GM12875 (cell line): ENCODE results near the gene TEDDM1.
"Not testable (repeated sequence)": the region's sequence is repeated elsewhere in the genome, so short reads cannot be mapped to it uniquely, and the experiment has no call there.

ENCODE experiments used
- H3K4me3 ChIP-seq: one replicate; pipeline ENCODE4 v1.5.1; 2011; ENCODE audit warnings: low read depth, low read length, control low read depth
- TF ChIP-seq, protein P1 (sequence below): IDR thresholded peaks from 2 replicates; pipeline ENCODE4 v1.5.1; 2011; ENCODE audit warnings: low read depth, mild to moderate bottlenecking, control low read depth, inconsistent platforms, low read length, moderate library complexity, borderline replicate concordance; ENCODE audit not compliant: insufficient read depth

The TEDDM1 gene, protein sequence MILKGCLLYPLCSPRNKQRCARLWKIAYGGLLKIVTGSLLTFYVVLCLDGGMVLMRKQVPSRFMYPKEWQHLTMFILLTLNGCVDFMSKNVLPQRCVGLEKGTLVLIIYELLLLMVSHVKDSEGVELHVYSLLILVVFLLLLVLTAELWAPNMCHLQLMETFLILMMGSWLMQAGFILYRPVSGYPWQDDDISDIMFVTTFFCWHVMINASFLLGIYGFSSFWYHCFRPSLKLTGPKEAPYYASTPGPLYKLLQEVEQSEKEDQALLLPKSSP

DNA sequence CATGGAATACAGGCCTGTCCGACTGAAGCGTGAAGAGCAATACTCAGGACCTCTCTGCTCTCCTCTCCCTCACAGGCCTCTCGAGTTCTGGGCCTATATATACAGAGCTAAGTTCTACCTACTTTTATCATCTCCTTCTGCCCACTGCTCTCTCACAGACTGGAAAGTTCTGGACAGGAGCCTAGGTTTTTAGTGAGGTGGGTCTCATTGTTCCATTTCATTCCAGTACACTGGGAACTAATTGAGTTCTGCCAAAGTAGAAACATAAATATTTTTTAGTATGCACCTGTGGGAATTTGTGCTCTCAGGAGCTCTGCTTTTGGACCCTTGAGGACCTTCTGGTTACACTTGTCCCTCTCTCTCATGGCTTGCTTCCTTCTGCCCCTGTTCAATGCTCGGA, at the start of gene TEDDM1:
Gene TEDDM1 (minus strand): TSS at position 101 of the 400 bp plus-strand sequence. CDS start 182 bp downstream, outside the sequence.
- no peak within 1 kb of the TSS for H3K4me3 ChIP-seq
- TF ChIP-seq, protein P1, sequence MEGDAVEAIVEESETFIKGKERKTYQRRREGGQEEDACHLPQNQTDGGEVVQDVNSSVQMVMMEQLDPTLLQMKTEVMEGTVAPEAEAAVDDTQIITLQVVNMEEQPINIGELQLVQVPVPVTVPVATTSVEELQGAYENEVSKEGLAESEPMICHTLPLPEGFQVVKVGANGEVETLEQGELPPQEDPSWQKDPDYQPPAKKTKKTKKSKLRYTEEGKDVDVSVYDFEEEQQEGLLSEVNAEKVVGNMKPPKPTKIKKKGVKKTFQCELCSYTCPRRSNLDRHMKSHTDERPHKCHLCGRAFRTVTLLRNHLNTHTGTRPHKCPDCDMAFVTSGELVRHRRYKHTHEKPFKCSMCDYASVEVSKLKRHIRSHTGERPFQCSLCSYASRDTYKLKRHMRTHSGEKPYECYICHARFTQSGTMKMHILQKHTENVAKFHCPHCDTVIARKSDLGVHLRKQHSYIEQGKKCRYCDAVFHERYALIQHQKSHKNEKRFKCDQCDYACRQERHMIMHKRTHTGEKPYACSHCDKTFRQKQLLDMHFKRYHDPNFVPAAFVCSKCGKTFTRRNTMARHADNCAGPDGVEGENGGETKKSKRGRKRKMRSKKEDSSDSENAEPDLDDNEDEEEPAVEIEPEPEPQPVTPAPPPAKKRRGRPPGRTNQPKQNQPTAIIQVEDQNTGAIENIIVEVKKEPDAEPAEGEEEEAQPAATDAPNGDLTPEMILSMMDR: no peak

DNA sequence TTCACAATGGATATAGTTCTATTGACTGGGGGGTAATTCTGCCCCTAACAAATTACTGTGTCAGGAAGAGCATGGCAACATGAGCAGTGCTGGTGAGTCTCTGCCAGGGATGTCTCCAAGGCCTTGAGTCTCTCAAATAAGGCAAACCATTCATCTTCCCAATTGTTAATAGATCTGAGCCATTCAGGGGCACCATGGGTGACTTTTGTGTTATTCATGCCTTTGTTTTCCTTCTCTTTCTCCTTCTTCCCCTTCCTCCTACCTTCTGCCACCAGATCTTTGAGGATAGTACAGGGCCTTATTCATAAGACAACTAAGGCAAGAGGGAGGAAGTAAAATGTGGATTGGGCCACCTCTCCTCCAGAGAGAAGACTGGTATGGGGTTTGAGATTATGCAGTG, 49.6 kb upstream of the TEDDM1 start, which contains the start of gene RGSL1:
Gene RGSL1 (plus strand): TSS at position 60 of the 400 bp plus-strand sequence. CDS start 20 bp downstream, at position 80.
- TF ChIP-seq, protein P1: no peak
- no peak within 1 kb of the TSS for H3K4me3 ChIP-seq

DNA sequence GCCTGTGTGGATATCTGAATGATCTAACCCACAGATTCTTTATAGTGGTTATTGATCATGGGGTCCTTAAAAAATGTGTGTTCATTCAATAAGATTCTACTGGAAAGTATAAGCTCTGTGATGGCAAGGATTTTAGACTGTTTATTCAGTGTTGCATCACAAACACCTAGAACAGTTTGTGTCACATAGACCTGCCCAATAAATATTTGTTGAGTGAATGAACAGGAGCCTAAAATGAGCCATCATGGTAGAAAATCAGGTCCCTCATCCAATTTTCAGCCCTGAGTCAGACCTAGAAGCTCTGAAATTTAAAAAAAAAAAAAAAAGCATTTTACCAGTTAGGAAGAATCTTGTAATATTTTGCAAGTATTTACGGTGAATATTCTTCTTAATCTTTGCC, 47.2 kb upstream of the TEDDM1 start:
- no peak overlapping the region for H3K4me3 ChIP-seq
- TF ChIP-seq, protein P1: no peak

DNA sequence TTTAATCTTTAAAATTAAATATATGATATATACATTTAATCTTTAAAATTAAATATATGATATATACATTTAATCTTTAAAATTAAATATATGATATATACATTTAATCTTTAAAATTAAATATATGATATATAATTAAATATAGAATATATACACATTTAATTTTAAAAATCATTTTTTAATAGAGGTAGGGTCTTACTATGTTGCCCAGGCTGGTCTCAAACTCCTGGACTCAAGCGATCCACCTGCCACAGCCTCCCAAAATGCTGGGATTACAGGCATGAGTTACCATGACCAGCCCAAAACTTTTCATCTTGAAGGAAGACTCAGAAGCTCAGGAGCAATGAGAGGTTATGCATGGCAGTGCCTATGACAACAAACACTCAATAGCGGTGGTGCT, 46.7 kb upstream of the TEDDM1 start:
- not testable (repeated sequence) for H3K4me3 ChIP-seq

DNA sequence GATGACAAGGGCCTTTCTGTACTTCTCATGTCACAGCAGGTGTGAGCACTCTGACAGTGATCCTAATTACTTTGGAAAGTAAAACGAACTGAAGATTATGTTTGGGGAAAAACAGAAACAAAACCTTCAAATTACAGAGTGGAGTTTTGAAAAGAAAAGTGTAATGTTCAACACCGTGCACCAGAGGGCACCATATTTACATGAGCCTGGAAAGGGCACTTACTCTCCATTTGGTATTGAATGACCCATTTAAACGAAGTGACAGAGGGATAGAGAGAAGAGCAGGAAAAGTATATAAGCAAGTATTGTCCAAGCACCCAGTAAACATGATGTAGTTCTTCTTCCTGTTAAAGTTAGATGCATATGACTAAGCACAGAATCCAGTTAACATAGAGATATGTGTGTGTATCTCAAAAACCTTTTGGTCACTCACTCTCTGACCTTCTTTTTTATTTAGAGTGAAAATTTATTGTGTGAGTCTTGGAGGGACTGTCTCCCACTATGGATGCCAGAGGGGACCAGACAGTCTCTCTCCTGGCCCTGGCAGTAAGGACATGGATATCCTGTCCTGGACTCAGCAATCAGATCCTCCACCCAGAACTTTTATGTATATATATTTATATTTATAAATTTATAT, 45.7 kb upstream of the TEDDM1 start:
- TF ChIP-seq, protein P1: peak; percentile 55; the same call in 1 of the 2 replicates
- H3K4me3 ChIP-seq: no peak overlapping the region

DNA sequence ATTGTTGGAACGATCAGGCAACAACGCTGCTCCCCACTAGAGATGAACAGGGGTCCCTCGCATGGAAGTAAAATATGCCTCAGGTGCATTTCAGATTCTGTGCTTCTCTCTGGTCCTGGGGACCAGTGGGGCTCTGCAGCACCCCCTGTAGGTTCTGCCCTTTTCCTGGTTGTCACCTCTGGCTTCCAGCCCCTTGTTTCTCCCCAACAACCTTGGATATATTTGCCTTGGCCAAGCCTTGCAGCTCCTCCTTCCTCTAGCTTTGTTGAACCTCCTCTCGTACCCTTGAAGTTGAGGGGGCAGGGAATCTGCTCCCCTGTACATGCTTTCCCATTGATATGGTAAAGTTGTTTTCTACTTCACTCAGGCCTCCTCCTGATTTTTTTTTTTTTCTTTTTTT, 44.0 kb upstream of the TEDDM1 start:
- H3K4me3 ChIP-seq: no peak overlapping the region
- TF ChIP-seq, protein P1: peak; percentile 42; the same call in 1 of the 2 replicates

DNA sequence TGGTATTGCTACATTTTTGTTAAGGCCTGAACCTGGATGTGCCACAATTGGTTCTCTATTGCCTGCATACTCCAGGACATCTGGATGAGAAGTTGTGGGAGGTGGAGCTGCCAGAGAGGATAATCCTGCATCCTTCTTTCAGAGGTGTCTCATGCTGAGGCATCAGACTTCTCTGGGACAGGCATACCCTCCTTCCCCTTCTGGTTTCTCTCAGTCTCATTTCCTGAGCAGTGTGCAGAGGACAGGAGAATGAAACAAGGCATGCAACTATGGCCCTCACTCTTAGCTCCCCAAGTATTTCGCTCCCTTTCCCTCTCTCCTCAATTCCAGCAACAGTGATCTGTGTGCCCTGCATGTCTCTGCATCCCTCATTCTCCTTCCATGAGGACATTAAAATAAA, 41.9 kb upstream of the TEDDM1 start:
- H3K4me3 ChIP-seq: no peak overlapping the region
- TF ChIP-seq, protein P1: no peak
